Ishikawa (cell line): ENCODE measurements around the gene TRIM58.

Source experiments
- CEBPB ChIP-seq: IDR thresholded peaks from 2 replicates; pipeline ENCODE4 v1.6.1; 2012
- CREB1 ChIP-seq: IDR thresholded peaks from 2 replicates; pipeline ENCODE4 v1.6.1; 2012; ENCODE audit warnings: low read depth
- EGR1 ChIP-seq: IDR thresholded peaks from 2 replicates; pipeline ENCODE4 v1.6.1; 2012
- EP300 ChIP-seq: IDR thresholded peaks from 2 replicates; pipeline ENCODE4 v1.6.1; 2012; ENCODE audit warnings: borderline replicate concordance
- FOXM1 ChIP-seq: IDR thresholded peaks from 2 replicates; pipeline ENCODE4 v1.6.1; 2012; ENCODE audit warnings: low read depth, borderline replicate concordance
- MAX ChIP-seq: IDR thresholded peaks from 2 replicates; pipeline ENCODE4 v1.6.1; 2012
- NFIC ChIP-seq: IDR thresholded peaks from 2 replicates; pipeline ENCODE4 v1.6.1; 2012
- RAD21 ChIP-seq: IDR thresholded peaks from 2 replicates; pipeline ENCODE4 v1.6.1; 2012; ENCODE audit warnings: low read depth
- REST ChIP-seq: IDR thresholded peaks from 2 replicates; pipeline ENCODE4 v1.6.1; 2012; ENCODE audit warnings: low read depth, mild to moderate bottlenecking
- TAF1 ChIP-seq: IDR thresholded peaks from 2 replicates; pipeline ENCODE4 v1.6.1; 2012; ENCODE audit warnings: low read depth, mild to moderate bottlenecking
- TCF12 ChIP-seq: IDR thresholded peaks from 2 replicates; pipeline ENCODE4 v1.6.1; 2012; ENCODE audit warnings: low read depth
- TEAD4 ChIP-seq: IDR thresholded peaks from 2 replicates; pipeline ENCODE4 v1.6.1; 2012
- USF1 ChIP-seq: IDR thresholded peaks from 2 replicates; pipeline ENCODE4 v1.6.1; 2012
- YY1 ChIP-seq: IDR thresholded peaks from 2 replicates; pipeline ENCODE4 v1.6.1; 2012; ENCODE audit warnings: low read depth
- ZBTB7A ChIP-seq: IDR thresholded peaks from 2 replicates; pipeline ENCODE4 v1.6.1; 2012; ENCODE audit warnings: low read depth

Gene TRIM58

GRCh38 chr1:247905910-247906503 is 49.0 kb downstream of the TRIM58 start:
- TF ChIP-seq YY1 = no peak
- no peak for TF ChIP-seq ZBTB7A
- TF ChIP-seq USF1 = no peak
- no peak for TF ChIP-seq EP300
- TF ChIP-seq MAX = no peak
- TF ChIP-seq CEBPB = no peak
- no peak for TF ChIP-seq NFIC
- TF ChIP-seq REST = no peak
- no peak for TF ChIP-seq TCF12
- TF ChIP-seq CREB1 = no peak
- TF ChIP-seq FOXM1 = no peak
- no peak for TF ChIP-seq TAF1
- TF ChIP-seq TEAD4 = no peak
- no peak for TF ChIP-seq RAD21
- no peak for TF ChIP-seq EGR1

GRCh38 chr1:247906504-247907047 is 49.6 kb downstream of the TRIM58 start:
- TF ChIP-seq YY1 (no peak), NFIC (no peak), ZBTB7A (no peak), EP300 (no peak), REST (no peak), FOXM1 (no peak), CEBPB (no peak), RAD21 (no peak), EGR1 (no peak), MAX (no peak), USF1 (no peak), TCF12 (no peak), TEAD4 (no peak), CREB1 (no peak), TAF1 (no peak)

GRCh38 chr1:247908766-247909165 is 51.8 kb downstream of the TRIM58 start:
- TF ChIP-seq TAF1 (no peak), FOXM1 (no peak), TCF12 (no peak), USF1 (no peak), REST (no peak), TEAD4 (no peak), RAD21 (no peak), MAX (no peak), ZBTB7A (no peak), NFIC (no peak), EP300 (no peak), CREB1 (no peak), EGR1 (no peak), CEBPB (no peak), YY1 (no peak)

GRCh38 chr1:247913786-247914185 is 56.8 kb downstream of the TRIM58 start:
- no peak for TF ChIP-seq ZBTB7A
- no peak for TF ChIP-seq CREB1
- TF ChIP-seq NFIC = no peak
- TF ChIP-seq TCF12 = no peak
- TF ChIP-seq REST = no peak
- no peak for TF ChIP-seq YY1
